IPS DF 6.9 (cell line): ENCODE data around the gene FBXL7.

Source experiments
- DNase-seq: peaks from one replicate; pipeline ENCODE4 v3.0.0-alpha.2; 2013; ENCODE audit warnings: low read depth, low spot score
- H3K27ac ChIP-seq: one replicate; pipeline ENCODE4 v1.5.1; 2013; ENCODE audit warnings: low read length, control low read depth
- H3K27me3 ChIP-seq: 2 replicates; pipeline ENCODE4 v1.6.1; 2013; ENCODE audit warnings: mild to moderate bottlenecking, low read length; ENCODE audit not compliant: control insufficient read depth, insufficient read depth
- H3K36me3 ChIP-seq: 2 replicates; pipeline ENCODE4 v1.6.1; 2013; ENCODE audit warnings: low read length; ENCODE audit not compliant: control insufficient read depth, insufficient read depth
- H3K4me1 ChIP-seq: 2 replicates; pipeline ENCODE4 v1.6.1; 2013; ENCODE audit warnings: low read length; ENCODE audit not compliant: control insufficient read depth, insufficient read depth
- H3K4me3 ChIP-seq: 2 replicates; pipeline ENCODE4 v1.5.1; 2013; ENCODE audit warnings: mild to moderate bottlenecking, low read length
- H3K9me3 ChIP-seq: 2 replicates; pipeline ENCODE4 v1.6.1; 2013; ENCODE audit warnings: low read length, inconsistent platforms; ENCODE audit not compliant: control insufficient read depth, insufficient read depth
- WGBS: extraction: QIAGEN DNeasy Blood & Tissue Kit; methylation state at CpG from one replicate; pipeline ENCODE4 v1.1.7; 2013; ENCODE audit warnings: mixed read lengths, missing lambda C conversion rate; ENCODE audit not compliant: insufficient read length, insufficient coverage; 5-methylcytosine and 5-hydroxymethylcytosine counted together

The FBXL7 gene

DNA sequence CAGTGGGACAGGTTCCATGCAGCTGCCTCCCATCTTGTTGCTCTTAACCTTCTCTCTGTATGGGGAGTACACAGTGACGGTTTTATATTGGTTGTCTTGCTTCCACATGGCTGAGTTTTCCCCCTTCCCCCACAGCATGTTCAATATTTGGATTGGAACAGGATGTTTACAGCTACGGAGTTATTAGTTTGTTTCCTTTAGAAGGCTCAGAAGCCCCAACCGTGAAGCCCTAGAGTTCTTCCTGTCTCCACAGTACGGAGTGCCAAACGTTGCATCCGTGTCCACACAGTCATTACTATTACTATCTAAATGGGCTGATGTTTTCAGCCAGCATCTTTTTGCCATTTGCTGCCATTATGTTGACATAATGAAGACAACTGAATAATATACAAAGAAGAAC, 402.1 kb downstream of the FBXL7 start:
- Histone ChIP-seq H3K4me1 (no peaks in the 10 kb centered on the region), H3K27ac (no peak overlapping the region), H3K9me3 (no peaks in the 10 kb centered on the region), H3K36me3 (no peaks in the 10 kb centered on the region), H3K27me3 (no peaks in the 10 kb centered on the region), H3K4me3 (no peak overlapping the region)
- no peak for DNase-seq
- no CpG with 5 or more reads among the region's 6 CpGs for WGBS

- no peaks in the 10 kb centered on the region for H3K4me1 ChIP-seq
- H3K9me3 ChIP-seq: no peaks in the 10 kb centered on the region
- no peak for DNase-seq
- no peaks in the 10 kb centered on the region for H3K36me3 ChIP-seq
- no peak overlapping the region for H3K4me3 ChIP-seq
- WGBS: no CpG with 5 or more reads among the region's 2 CpGs
- no peak overlapping the region for H3K27ac ChIP-seq
- no peaks in the 10 kb centered on the region for H3K27me3 ChIP-seq
Measured at GRCh38 chr5:15904899-15905830, 405.2 kb downstream of the FBXL7 start.

DNA sequence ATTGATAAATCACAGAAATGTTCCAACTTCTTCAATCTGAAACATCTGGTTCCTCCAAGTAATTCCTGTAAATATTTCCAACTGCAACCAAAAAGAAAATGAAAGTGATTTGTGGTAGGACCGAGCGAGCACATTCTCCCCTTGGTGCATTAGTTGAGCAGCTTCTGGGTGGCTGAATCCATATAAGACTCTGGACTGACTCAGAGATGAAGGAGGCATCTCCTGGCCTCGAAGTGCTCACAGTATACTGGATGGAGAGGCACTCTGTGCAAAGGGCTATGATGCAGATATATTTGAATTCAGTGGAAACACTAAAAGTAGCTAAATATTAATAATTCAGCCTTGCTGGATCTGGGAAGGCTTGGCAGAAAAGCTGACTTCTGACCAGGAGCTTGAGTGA, 414.7 kb downstream of the FBXL7 start:
- no CpG with 5 or more reads among the region's 3 CpGs for WGBS
- no peak for DNase-seq
- no peaks in the 10 kb centered on the region for H3K36me3 ChIP-seq

GRCh38 chr5:15926586-15926985, 426.6 kb downstream of the FBXL7 start:
- no CpG with 5 or more reads among the region's 3 CpGs for WGBS
- no peak for DNase-seq
- Histone ChIP-seq H3K4me1 (no peaks in the 10 kb centered on the region), H3K4me3 (no peak overlapping the region), H3K27ac (no peak overlapping the region), H3K9me3 (no peaks in the 10 kb centered on the region), H3K27me3 (no peaks in the 10 kb centered on the region), H3K36me3 (peaks cover 4% of the 10 kb centered on the region; the same call in 1 of the 2 replicates)

More for the DNA sequence above, 414.7 kb downstream of the FBXL7 start:
- Histone ChIP-seq H3K27ac (no peak overlapping the region), H3K9me3 (no peaks in the 10 kb centered on the region), H3K27me3 (no peaks in the 10 kb centered on the region), H3K4me3 (no peak overlapping the region), H3K4me1 (peaks cover 4% of the 10 kb centered on the region; the same call in 1 of the 2 replicates)

GRCh38 chr5:15927710-15928380, 427.9 kb downstream of the FBXL7 start:
- no peaks in the 10 kb centered on the region for H3K4me1 ChIP-seq
- no peaks in the 10 kb centered on the region for H3K27me3 ChIP-seq
- H3K36me3 ChIP-seq: peaks cover 4% of the 10 kb centered on the region; the same call in 1 of the 2 replicates
- no CpG with 5 or more reads among the region's 38 CpGs for WGBS
- no peak for DNase-seq
- H3K27ac ChIP-seq: no peak overlapping the region
- H3K9me3 ChIP-seq: no peaks in the 10 kb centered on the region
- H3K4me3 ChIP-seq: no peak overlapping the region

GRCh38 chr5:15929611-15930263, 429.8 kb downstream of the FBXL7 start:
- Histone ChIP-seq H3K4me3 (no peak overlapping the region), H3K9me3 (no peaks in the 10 kb centered on the region), H3K27me3 (no peaks in the 10 kb centered on the region), H3K36me3 (peaks cover 4% of the 10 kb centered on the region; the same call in 1 of the 2 replicates), H3K4me1 (no peaks in the 10 kb centered on the region), H3K27ac (no peak overlapping the region)
- WGBS: no CpG with 5 or more reads among the region's 11 CpGs
- DNase-seq: no peak

GRCh38 chr5:15932066-15932465, 432.1 kb downstream of the FBXL7 start:
- WGBS: no CpG with 5 or more reads among the region's 5 CpGs
- Histone ChIP-seq H3K4me3 (no peak overlapping the region), H3K9me3 (no peaks in the 10 kb centered on the region)

DNA sequence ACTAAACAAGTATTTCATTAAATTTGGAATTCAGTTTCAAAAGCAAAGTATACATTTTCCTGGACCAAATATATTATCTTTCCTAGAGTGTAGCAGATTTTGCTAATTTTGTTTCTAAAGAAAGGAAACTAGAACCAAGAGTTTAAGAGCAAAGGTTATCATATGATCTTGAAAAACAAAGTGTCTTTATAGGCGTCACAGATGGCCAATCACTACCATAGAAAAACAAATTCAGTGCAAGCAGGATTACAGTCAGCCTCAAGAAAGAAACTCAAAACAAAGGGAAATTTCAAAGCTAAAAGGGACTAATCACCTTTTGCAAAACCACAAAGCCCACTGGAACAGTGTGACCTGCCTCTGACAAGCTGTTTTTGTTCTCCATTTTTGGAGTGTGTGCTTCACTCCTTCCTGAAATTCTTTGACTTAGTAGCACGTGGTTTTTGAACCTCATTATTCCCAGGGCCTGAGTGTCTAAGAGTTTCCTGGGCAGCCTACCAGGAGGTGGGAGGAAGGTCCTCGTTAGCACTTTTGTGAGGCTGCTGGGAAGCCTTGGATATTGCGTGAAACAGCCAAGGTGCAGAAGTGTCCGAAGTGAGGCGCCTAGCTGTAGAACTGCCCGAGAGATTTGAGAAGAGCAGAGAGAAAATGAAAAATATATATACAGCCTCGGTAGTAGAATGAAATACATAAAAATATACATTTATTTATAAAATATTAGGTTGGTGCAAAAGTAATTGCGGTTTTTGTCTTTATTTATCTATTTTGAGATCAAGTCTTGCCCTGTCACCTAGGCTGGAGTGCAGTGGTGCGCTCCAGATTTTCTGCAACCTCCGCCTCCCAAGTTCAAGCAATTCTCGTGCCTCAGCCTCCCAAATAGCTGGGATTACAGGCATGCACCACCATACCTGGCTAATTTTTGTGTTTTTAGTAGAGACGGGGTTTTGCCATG, 433.6 kb downstream of the FBXL7 start:
- no peaks in the 10 kb centered on the region for H3K27me3 ChIP-seq
- WGBS: no CpG with 5 or more reads among the region's 13 CpGs
- no peak for DNase-seq
- no peaks in the 10 kb centered on the region for H3K9me3 ChIP-seq
- no peak overlapping the region for H3K4me3 ChIP-seq
- H3K4me1 ChIP-seq: no peaks in the 10 kb centered on the region
- H3K27ac ChIP-seq: no peak overlapping the region
- H3K36me3 ChIP-seq: no peaks in the 10 kb centered on the region

More at GRCh38 chr5:15932066-15932465, 432.1 kb downstream of the FBXL7 start:
- no peak overlapping the region for H3K27ac ChIP-seq
- DNase-seq: no peak
- H3K27me3 ChIP-seq: no peaks in the 10 kb centered on the region
- H3K4me1 ChIP-seq: no peaks in the 10 kb centered on the region
- H3K36me3 ChIP-seq: peaks cover 4% of the 10 kb centered on the region; the same call in 1 of the 2 replicates

- Histone ChIP-seq H3K27ac (no peak overlapping the region), H3K36me3 (no peaks in the 10 kb centered on the region), H3K27me3 (no peaks in the 10 kb centered on the region), H3K4me1 (no peaks in the 10 kb centered on the region), H3K9me3 (no peaks in the 10 kb centered on the region), H3K4me3 (no peak overlapping the region; the same call in 1 of the 2 replicates)
- DNase-seq: no peak
- WGBS: no CpG with 5 or more reads among the region's 60 CpGs
Measured at GRCh38 chr5:15936505-15937245, 436.7 kb downstream of the FBXL7 start.
